ENCODE data around the gene YJEFN3.

YJEFN3 gene

DNA sequence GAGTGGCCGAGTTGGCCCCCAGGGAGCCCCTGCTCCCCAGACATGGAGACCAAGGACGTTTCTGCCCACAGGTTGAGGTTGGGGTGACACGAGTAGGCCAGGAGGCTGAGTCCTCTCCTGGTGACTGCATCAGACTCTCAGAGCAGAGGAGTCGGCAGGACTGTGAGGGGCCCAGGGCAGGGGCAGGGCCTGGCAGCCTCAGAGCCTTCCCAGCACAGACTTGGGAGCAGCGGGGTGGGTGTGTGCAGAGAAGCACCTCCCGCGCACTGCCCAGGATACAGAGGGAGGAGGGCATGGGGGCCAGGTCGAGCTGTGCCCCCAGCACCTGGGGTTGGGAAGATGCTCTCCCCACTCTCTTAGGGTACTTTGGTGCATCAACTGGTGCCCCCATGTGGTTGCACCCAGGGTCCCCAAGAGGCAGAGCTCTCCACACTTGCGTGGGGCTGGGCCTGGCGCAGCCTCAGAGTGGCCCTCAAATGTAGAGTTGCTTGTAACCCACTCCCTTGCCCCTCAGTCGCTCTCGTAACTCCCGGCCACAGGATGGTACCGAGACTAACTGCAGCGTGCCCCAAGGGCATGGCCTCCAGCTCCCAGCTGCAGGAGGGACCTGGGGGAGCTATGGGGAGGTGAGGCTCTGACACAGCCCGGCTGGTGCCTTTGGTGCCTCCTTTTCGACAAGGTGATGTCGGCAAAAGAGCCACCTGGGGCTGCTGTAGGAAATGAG, 29.3 kb upstream of the YJEFN3 start:
- Histone ChIP-seq H3K27me3 (replicated peaks; ENCODE audit: control insufficient read depth, insufficient read depth, low read length, poor library complexity, severe bottlenecking) (no peaks in the 10 kb centered on the region), H3K4me1 (ENCODE audit: control insufficient read depth, insufficient read depth, low read length, poor library complexity, severe bottlenecking) (no peaks in the 10 kb centered on the region), H3K27ac (ENCODE audit: insufficient read depth, low read length, poor library complexity, severe bottlenecking) (no peak overlapping the region), H3K4me3 (ENCODE audit: insufficient read depth, low read depth, low read length, poor library complexity, severe bottlenecking) (no peak overlapping the region), H3K9me3 (ENCODE audit: control insufficient read depth, low read length) (no peaks in the 10 kb centered on the region), H3K36me3 (ENCODE audit: control insufficient read depth, insufficient read depth, low read length) (peaks cover 93% of the 10 kb centered on the region)
- no peak for DNase-seq

DNA sequence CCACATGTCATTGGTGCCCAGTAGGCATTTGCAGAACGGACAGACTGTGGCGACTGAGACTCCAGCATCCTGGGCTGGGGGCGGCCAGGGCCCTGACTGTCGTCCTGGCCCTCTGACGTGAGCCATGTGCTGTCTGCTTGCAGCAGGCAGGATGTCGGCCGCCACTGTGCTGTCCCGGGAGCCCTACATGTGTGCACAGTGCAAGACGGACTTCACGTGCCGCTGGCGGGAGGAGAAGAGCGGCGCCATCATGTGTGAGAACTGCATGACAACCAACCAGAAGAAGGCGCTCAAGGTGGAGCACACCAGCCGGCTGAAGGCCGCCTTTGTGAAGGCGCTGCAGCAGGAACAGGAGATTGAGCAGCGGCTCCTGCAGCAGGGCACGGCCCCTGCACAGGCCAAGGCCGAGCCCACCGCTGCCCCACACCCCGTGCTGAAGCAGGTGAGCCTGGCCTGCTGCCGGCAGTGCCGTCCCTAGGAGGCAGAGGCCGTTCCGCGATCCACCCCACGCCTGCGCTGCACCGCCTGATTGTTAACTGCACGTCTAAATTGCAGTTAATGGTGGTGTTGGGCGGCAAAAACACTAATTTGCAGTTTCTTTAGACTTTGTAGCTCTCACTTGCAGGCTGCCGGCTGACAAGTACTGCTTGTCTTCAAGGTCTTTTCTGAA, 27.6 kb upstream of the YJEFN3 start:
- DNase-seq, result no peak
- no peak overlapping the region for H3K4me3 ChIP-seq (ENCODE audit: insufficient read depth, low read depth, low read length, poor library complexity, severe bottlenecking)
- H3K36me3 ChIP-seq (ENCODE audit: control insufficient read depth, insufficient read depth, low read length), result peaks cover 99% of the 10 kb centered on the region
- no peaks in the 10 kb centered on the region for H3K9me3 ChIP-seq (ENCODE audit: control insufficient read depth, low read length)
- H3K27ac ChIP-seq (ENCODE audit: insufficient read depth, low read length, poor library complexity, severe bottlenecking), result no peak overlapping the region
- no peaks in the 10 kb centered on the region for H3K4me1 ChIP-seq (ENCODE audit: control insufficient read depth, insufficient read depth, low read length, poor library complexity, severe bottlenecking)
- no peaks in the 10 kb centered on the region for H3K27me3 ChIP-seq (replicated peaks; ENCODE audit: control insufficient read depth, insufficient read depth, low read length, poor library complexity, severe bottlenecking)

DNA sequence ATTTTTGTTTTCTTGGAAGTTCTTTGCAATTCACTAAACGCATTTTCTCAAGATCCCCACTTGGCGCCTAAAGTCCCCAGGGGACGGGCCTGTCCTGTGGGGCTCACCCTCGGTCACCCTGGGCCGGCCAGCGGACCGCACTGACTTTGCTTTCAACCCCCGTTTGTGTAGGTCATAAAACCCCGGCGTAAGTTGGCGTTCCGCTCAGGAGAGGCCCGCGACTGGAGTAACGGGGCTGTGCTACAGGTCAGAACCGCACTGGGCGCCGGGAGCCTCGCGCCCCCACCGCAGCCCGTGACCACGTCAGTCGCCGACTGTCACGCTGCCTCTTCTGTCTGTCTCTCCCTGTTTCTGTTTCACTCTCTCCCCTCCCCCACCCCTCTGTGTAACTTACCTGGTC, 26.9 kb upstream of the YJEFN3 start:
- peaks cover 98% of the 10 kb centered on the region for H3K36me3 ChIP-seq (ENCODE audit: control insufficient read depth, insufficient read depth, low read length)

DNA sequence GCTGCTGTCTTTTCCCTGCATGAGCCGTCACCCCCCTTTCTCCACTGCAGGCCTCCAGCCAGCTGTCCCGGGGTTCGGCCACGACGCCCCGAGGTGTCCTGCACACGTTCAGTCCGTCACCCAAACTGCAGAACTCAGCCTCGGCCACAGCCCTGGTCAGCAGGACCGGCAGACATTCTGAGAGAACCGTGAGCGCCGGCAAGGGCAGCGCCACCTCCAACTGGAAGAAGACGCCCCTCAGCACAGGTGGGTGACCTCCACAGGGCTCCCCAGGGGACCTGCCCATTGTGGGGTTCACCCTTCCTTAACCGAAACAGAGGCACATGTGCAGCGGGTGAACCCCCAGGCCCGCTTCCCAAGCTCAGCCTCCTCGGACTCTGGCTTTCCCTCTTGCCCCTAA, 26.4 kb upstream of the YJEFN3 start:
- Histone ChIP-seq H3K4me3 (ENCODE audit: insufficient read depth, low read depth, low read length, poor library complexity, severe bottlenecking) (no peak overlapping the region), H3K27ac (ENCODE audit: insufficient read depth, low read length, poor library complexity, severe bottlenecking) (no peak overlapping the region), H3K36me3 (ENCODE audit: control insufficient read depth, insufficient read depth, low read length) (peaks cover 93% of the 10 kb centered on the region), H3K9me3 (ENCODE audit: control insufficient read depth, low read length) (no peaks in the 10 kb centered on the region), H3K27me3 (replicated peaks; ENCODE audit: control insufficient read depth, insufficient read depth, low read length, poor library complexity, severe bottlenecking) (no peaks in the 10 kb centered on the region), H3K4me1 (ENCODE audit: control insufficient read depth, insufficient read depth, low read length, poor library complexity, severe bottlenecking) (no peaks in the 10 kb centered on the region)
- no peak for DNase-seq

More for the DNA sequence above, 26.9 kb upstream of the YJEFN3 start:
- no peak overlapping the region for H3K4me3 ChIP-seq (ENCODE audit: insufficient read depth, low read depth, low read length, poor library complexity, severe bottlenecking)
- no peaks in the 10 kb centered on the region for H3K9me3 ChIP-seq (ENCODE audit: control insufficient read depth, low read length)
- no peak overlapping the region for H3K27ac ChIP-seq (ENCODE audit: insufficient read depth, low read length, poor library complexity, severe bottlenecking)
- H3K4me1 ChIP-seq (ENCODE audit: control insufficient read depth, insufficient read depth, low read length, poor library complexity, severe bottlenecking), result no peaks in the 10 kb centered on the region
- DNase-seq, result no peak
- no peaks in the 10 kb centered on the region for H3K27me3 ChIP-seq (replicated peaks; ENCODE audit: control insufficient read depth, insufficient read depth, low read length, poor library complexity, severe bottlenecking)

DNA sequence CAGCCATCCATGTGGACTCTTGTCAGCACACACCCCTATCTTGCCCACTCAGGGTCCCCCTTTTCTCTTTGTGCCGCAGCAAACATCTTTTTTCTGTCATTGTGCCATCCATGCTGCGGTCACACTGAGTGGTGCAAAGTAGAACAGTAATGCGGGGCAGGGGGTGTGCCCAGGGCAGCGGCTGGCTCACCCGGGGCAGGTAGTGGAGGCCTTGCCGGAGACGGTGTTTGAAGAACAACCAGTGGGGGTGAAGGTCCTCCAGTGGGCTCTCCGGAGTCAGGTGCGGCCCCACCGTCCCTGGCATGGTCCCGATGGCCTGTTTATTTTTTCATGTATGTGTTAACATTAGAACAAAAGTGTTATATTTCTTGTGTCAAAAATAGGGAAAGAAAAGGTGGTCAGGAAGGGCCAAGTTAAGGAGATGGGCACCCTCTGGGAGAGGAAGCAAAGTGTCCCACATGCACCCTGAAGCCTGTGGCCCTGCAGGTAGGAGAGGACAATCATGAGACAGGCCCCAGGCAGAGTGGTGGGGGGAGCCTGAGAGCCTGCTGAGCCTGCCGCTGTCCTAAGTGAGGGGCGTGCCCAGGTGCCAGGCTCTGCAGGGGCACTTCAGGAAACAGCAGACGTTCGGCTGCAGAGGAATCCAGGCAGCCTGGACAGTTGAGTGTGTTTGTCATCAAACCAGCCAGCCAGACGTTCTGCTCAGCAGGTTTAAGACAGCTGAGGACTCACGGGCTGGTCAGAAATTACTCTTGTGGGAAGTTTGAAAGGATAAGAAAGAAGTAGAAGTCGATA, 25.7 kb upstream of the YJEFN3 start:
- H3K4me1 ChIP-seq (ENCODE audit: control insufficient read depth, insufficient read depth, low read length, poor library complexity, severe bottlenecking), result no peaks in the 10 kb centered on the region

DNA sequence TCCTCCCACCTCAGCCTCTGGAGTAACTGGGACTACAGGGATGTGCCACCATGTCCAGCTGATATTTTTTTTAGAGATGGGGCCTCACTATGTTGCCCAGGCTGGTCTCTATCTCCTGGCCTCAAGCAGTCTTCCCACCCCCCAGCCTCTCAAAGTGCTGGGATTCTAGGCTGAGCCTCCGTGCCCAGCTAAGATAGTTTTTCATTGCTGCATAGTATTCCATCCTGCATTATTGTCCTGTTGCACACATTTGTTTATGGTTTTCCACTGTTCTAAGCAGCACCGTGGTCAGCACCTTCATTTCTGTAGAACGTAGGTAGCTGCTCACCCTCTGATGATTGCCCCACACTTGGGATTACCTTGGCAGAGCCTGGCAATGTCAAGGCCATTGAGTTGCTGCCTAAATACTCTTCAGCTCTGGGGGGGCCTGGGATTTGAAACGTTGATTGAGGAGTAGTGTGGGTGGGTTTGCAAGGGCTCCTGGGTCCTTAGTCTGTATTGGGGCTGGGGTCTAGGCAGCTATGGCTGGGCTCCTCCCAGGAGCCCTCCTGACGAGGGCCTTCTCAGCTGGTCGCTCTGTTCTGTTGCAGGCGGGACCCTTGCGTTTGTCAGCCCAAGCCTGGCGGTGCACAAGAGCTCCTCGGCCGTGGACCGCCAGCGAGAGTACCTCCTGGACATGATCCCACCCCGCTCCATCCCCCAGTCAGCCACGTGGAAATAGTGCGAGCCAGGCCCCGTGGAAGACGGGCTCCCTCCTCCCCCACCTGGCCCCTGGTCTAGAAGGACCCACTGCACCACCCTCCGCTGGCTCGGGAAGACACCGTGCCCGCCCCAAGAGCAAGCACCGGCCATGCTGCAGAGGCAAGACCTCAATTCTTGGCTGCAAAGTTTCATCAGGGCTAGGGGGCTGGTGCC, 23.7 kb upstream of the YJEFN3 start:
- Histone ChIP-seq H3K9me3 (ENCODE audit: control insufficient read depth, low read length) (no peaks in the 10 kb centered on the region), H3K27me3 (replicated peaks; ENCODE audit: control insufficient read depth, insufficient read depth, low read length, poor library complexity, severe bottlenecking) (no peaks in the 10 kb centered on the region), H3K27ac (ENCODE audit: insufficient read depth, low read length, poor library complexity, severe bottlenecking) (no peak overlapping the region), H3K36me3 (ENCODE audit: control insufficient read depth, insufficient read depth, low read length) (peaks cover 66% of the 10 kb centered on the region), H3K4me3 (ENCODE audit: insufficient read depth, low read depth, low read length, poor library complexity, severe bottlenecking) (no peak overlapping the region), H3K4me1 (ENCODE audit: control insufficient read depth, insufficient read depth, low read length, poor library complexity, severe bottlenecking) (no peaks in the 10 kb centered on the region)
- no peak for DNase-seq

More for the DNA sequence above, 25.7 kb upstream of the YJEFN3 start:
- Histone ChIP-seq H3K27ac (ENCODE audit: insufficient read depth, low read length, poor library complexity, severe bottlenecking) (no peak overlapping the region), H3K27me3 (replicated peaks; ENCODE audit: control insufficient read depth, insufficient read depth, low read length, poor library complexity, severe bottlenecking) (no peaks in the 10 kb centered on the region), H3K4me3 (ENCODE audit: insufficient read depth, low read depth, low read length, poor library complexity, severe bottlenecking) (no peak overlapping the region), H3K9me3 (ENCODE audit: control insufficient read depth, low read length) (no peaks in the 10 kb centered on the region), H3K36me3 (ENCODE audit: control insufficient read depth, insufficient read depth, low read length) (peaks cover 86% of the 10 kb centered on the region)
- DNase-seq, result no peak

DNA sequence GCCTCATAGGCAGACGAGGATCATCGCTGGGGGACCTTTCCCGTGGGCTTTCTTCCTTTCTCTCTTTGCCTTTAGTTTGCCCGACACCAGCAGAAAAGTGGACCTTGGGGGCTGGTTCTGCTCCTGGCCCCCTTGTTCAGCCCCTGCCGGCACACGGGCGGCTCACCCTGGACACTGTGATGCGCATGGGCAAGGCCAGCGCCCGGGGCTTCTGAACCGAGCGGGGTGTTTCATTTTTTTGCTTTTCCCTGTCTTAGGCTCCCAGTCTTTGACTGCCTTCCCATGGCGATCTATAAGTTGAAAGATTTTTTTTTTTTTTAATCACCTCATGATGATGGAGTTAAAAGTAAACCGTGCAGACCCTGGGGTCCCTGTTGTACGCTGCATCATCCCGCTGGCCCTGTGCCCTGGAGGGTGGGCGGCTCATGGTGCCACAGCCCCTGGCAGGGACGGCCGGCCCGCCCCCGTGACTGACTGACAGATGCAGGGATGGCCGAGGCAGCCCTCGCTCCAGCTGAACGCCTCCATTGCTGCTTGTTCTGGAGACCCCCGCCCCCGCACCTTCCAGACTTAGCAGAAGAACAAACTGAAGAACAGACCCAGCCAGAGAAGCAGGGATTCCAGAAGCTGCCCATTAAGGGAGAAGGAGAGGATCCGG, 22.9 kb upstream of the YJEFN3 start:
- H3K27me3 ChIP-seq (replicated peaks; ENCODE audit: control insufficient read depth, insufficient read depth, low read length, poor library complexity, severe bottlenecking), result no peaks in the 10 kb centered on the region
- H3K4me1 ChIP-seq (ENCODE audit: control insufficient read depth, insufficient read depth, low read length, poor library complexity, severe bottlenecking), result no peaks in the 10 kb centered on the region
- H3K4me3 ChIP-seq (ENCODE audit: insufficient read depth, low read depth, low read length, poor library complexity, severe bottlenecking), result no peak overlapping the region
- H3K36me3 ChIP-seq (ENCODE audit: control insufficient read depth, insufficient read depth, low read length), result peaks cover 58% of the 10 kb centered on the region
- no peak for DNase-seq
- no peaks in the 10 kb centered on the region for H3K9me3 ChIP-seq (ENCODE audit: control insufficient read depth, low read length)
- no peak overlapping the region for H3K27ac ChIP-seq (ENCODE audit: insufficient read depth, low read length, poor library complexity, severe bottlenecking)

DNA sequence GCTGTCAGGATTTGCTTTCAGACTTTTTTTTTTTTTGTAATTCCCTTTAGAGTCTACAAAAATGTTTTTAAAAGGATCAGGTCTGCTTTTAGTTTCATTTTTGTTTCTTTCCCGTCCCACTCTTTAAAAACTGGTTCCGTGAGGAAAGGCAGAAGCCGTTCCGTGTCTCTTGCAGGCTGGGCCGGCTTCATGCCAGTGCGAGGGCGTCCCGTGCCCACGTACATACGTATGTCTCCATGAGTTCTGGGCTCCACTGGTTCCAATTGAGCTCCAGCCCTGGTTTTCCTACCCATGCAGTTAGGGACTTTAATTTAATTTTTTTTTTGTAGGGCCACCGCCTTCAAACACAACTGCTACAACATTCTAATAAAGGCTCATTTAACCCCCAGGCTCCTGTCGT, 22.1 kb upstream of the YJEFN3 start:
- DNase-seq, result no peak
- no peaks in the 10 kb centered on the region for H3K9me3 ChIP-seq (ENCODE audit: control insufficient read depth, low read length)
- H3K4me1 ChIP-seq (ENCODE audit: control insufficient read depth, insufficient read depth, low read length, poor library complexity, severe bottlenecking), result no peaks in the 10 kb centered on the region
- peaks cover 50% of the 10 kb centered on the region for H3K36me3 ChIP-seq (ENCODE audit: control insufficient read depth, insufficient read depth, low read length)
- H3K27me3 ChIP-seq (replicated peaks; ENCODE audit: control insufficient read depth, insufficient read depth, low read length, poor library complexity, severe bottlenecking), result no peaks in the 10 kb centered on the region
- H3K4me3 ChIP-seq (ENCODE audit: insufficient read depth, low read depth, low read length, poor library complexity, severe bottlenecking), result no peak overlapping the region
- no peak overlapping the region for H3K27ac ChIP-seq (ENCODE audit: insufficient read depth, low read length, poor library complexity, severe bottlenecking)

DNA sequence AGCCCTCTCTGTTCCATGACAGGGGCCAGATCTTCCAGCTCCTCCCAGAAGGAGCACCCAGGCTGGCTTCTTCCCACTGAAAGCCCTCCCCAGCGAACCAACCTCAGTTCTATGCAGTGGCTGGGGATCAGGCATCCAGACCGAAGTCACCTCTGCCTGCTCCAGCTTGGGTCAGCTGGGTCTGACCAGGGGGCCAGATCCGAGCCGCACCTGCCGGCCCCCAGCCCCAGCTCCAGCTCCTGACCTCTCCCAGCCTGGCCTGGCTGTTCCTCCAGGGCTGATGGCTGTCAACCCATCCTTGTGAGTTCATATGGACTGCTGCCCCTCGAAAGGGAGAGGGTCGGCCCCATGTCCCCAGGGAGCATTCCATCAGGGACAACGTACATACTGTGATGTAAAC, 21.4 kb upstream of the YJEFN3 start:
- H3K4me3 ChIP-seq (ENCODE audit: insufficient read depth, low read depth, low read length, poor library complexity, severe bottlenecking), result no peak overlapping the region
- no peaks in the 10 kb centered on the region for H3K4me1 ChIP-seq (ENCODE audit: control insufficient read depth, insufficient read depth, low read length, poor library complexity, severe bottlenecking)
- H3K27me3 ChIP-seq (replicated peaks; ENCODE audit: control insufficient read depth, insufficient read depth, low read length, poor library complexity, severe bottlenecking), result no peaks in the 10 kb centered on the region
- H3K27ac ChIP-seq (ENCODE audit: insufficient read depth, low read length, poor library complexity, severe bottlenecking), result no peak overlapping the region
- H3K9me3 ChIP-seq (ENCODE audit: control insufficient read depth, low read length), result no peaks in the 10 kb centered on the region
- peaks cover 42% of the 10 kb centered on the region for H3K36me3 ChIP-seq (ENCODE audit: control insufficient read depth, insufficient read depth, low read length)
- DNase-seq, result no peak

All from effector memory CD4-positive, alpha-beta T cell (primary cell).